Spinal cord (tissue), 10 donors: ENCODE data around the gene CFB. TPM values are rescaled to one million over a fixed set of nuclear protein-coding genes. Genes with fewer than 3 reads are reported as not detected.
"Not testable (repeated sequence)": the region's sequence is repeated elsewhere in the genome, so short reads cannot be mapped to it uniquely, and the experiment has no call there.

Source experiments
- DNase-seq, 6 donors: peaks; one replicate each; pipeline versions ENCODE4 v3.0.0 to v3.0.0-alpha.2; 2013 to 2015; ENCODE audit warnings: low spot score in 6 of 6, low read depth in 4 of 6
- H3K27ac ChIP-seq: one replicate; pipeline ENCODE4 v1.5.1; 2013; ENCODE audit warnings: low read depth, low read length, control low read depth
- H3K27me3 ChIP-seq: one replicate; pipeline ENCODE4 v1.6.1; 2013; ENCODE audit warnings: low read length; ENCODE audit not compliant: control insufficient read depth, insufficient read depth
- H3K36me3 ChIP-seq: one replicate; pipeline ENCODE4 v1.6.1; 2013; ENCODE audit warnings: low read length; ENCODE audit not compliant: control insufficient read depth, insufficient read depth
- H3K4me1 ChIP-seq: one replicate; pipeline ENCODE4 v1.6.1; 2013; ENCODE audit warnings: low read length; ENCODE audit not compliant: control insufficient read depth, insufficient read depth
- H3K4me3 ChIP-seq: one replicate; pipeline ENCODE4 v1.5.1; 2013; ENCODE audit warnings: low read depth, low read length, control low read depth
- H3K9me3 ChIP-seq: one replicate; pipeline ENCODE4 v1.6.1; 2013; ENCODE audit warnings: low read length; ENCODE audit not compliant: control insufficient read depth, insufficient read depth
- WGBS: methylation state at CpG from one replicate; pipeline ENCODE4 v1.1.5; 2013; ENCODE audit warnings: missing lambda C conversion rate; ENCODE audit not compliant: insufficient coverage; 5-methylcytosine and 5-hydroxymethylcytosine counted together
- polyA plus RNA-seq, 2 donors: library from polyadenylated mRNA; unstranded; fragments of 120-200 nt; gene quantifications; one replicate each; pipeline ENCODE4 v1.2.1, GENCODE V29; 2013; ENCODE audit not compliant: insufficient read length in 2 of 2
- total RNA-seq, 2 donors: library from RNA; depleted of rRNA in 1 of 2; stranded (reverse); fragments of 120-200 nt in 1 of 2; fragments of >200 nt in 1 of 2; gene quantifications; one replicate each; pipeline versions ENCODE4 v1.2.3 to v1.2.4, GENCODE V29; 2013 to 2014
- donor health status: healthy.

CFB gene
- total and polyA plus RNA-seq, 4 donors, result 1.6 to 21.8 (median 9.6) TPM

GRCh38 chr6:31928672-31928939 lies 17.3 kb upstream of the CFB start:
- no peaks in the 10 kb centered on the region for H3K27me3 ChIP-seq
- no peaks in the 10 kb centered on the region for H3K36me3 ChIP-seq
- H3K4me1 ChIP-seq, result no peaks in the 10 kb centered on the region
- WGBS, result 83% methylated on average over 9 of the region's 9 CpGs
- no peak for DNase-seq
- H3K27ac ChIP-seq, result no peak overlapping the region
- no peaks in the 10 kb centered on the region for H3K9me3 ChIP-seq
- H3K4me3 ChIP-seq, result no peak overlapping the region

- Histone ChIP-seq H3K36me3 (no peaks in the 10 kb centered on the region), H3K27ac (no peak overlapping the region), H3K4me3 (no peak overlapping the region), H3K9me3 (no peaks in the 10 kb centered on the region), H3K27me3 (no peaks in the 10 kb centered on the region), H3K4me1 (no peaks in the 10 kb centered on the region)
- no peak for DNase-seq
- WGBS, result no CpG with 5 or more reads among the region's 1 CpG
These were observed 14.9 kb upstream of the CFB start for GRCh38 chr6:31930962-31931361.

GRCh38 chr6:31932137-31932536 lies 13.8 kb upstream of the CFB start:
- H3K9me3 ChIP-seq, H3K4me1 ChIP-seq, H3K27me3 ChIP-seq, H3K4me3 ChIP-seq, DNase-seq, H3K27ac ChIP-seq, H3K36me3 ChIP-seq: not testable (repeated sequence)
- WGBS, result 96% methylated on average over 11 of the region's 32 CpGs

- Histone ChIP-seq H3K4me3 (no peak overlapping the region), H3K36me3 (no peaks in the 10 kb centered on the region), H3K27ac (no peak overlapping the region), H3K9me3 (no peaks in the 10 kb centered on the region), H3K27me3 (no peaks in the 10 kb centered on the region), H3K4me1 (no peaks in the 10 kb centered on the region)
- DNase-seq, result no peak
- 90% methylated on average over 15 of the region's 19 CpGs for WGBS
These were observed 12.4 kb upstream of the CFB start for GRCh38 chr6:31933537-31933936.

- H3K27me3 ChIP-seq, result no peaks in the 10 kb centered on the region
- no peaks in the 10 kb centered on the region for H3K9me3 ChIP-seq
- H3K27ac ChIP-seq, result no peak overlapping the region
- no CpG with 5 or more reads among the region's 3 CpGs for WGBS
- no peaks in the 10 kb centered on the region for H3K4me1 ChIP-seq
- no peak overlapping the region for H3K4me3 ChIP-seq
- no peak for DNase-seq
- no peaks in the 10 kb centered on the region for H3K36me3 ChIP-seq
These were observed 10.9 kb upstream of the CFB start for GRCh38 chr6:31935021-31935420.

- Histone ChIP-seq H3K4me1 (no peaks in the 10 kb centered on the region), H3K36me3 (no peaks in the 10 kb centered on the region), H3K27me3 (no peaks in the 10 kb centered on the region), H3K4me3 (no peak overlapping the region), H3K27ac (no peak overlapping the region), H3K9me3 (no peaks in the 10 kb centered on the region)
- WGBS, result 87% methylated on average over 9 of the region's 9 CpGs
- DNase-seq, result no peak
These were observed 10.1 kb upstream of the CFB start for GRCh38 chr6:31935823-31936222.

GRCh38 chr6:31940256-31940664 lies 5.6 kb upstream of the CFB start:
- H3K9me3 ChIP-seq, result no peaks in the 10 kb centered on the region
- peaks cover 9% of the 10 kb centered on the region for H3K27me3 ChIP-seq
- no peaks in the 10 kb centered on the region for H3K36me3 ChIP-seq
- no peak overlapping the region for H3K27ac ChIP-seq
- H3K4me3 ChIP-seq, result no peak overlapping the region
- no peaks in the 10 kb centered on the region for H3K4me1 ChIP-seq
- WGBS, result 9% methylated on average over 6 of the region's 6 CpGs
- no peak for DNase-seq

GRCh38 chr6:31943742-31944141 lies 2.2 kb upstream of the CFB start:
- no peak overlapping the region for H3K4me3 ChIP-seq
- H3K9me3 ChIP-seq, result no peaks in the 10 kb centered on the region
- DNase-seq, result no peak
- H3K27ac ChIP-seq, result no peak overlapping the region
- peaks cover 9% of the 10 kb centered on the region for H3K27me3 ChIP-seq
- H3K36me3 ChIP-seq, result no peaks in the 10 kb centered on the region
- no peaks in the 10 kb centered on the region for H3K4me1 ChIP-seq
- WGBS, result 87% methylated on average over 3 of the region's 3 CpGs

- Histone ChIP-seq H3K4me3 (no peak overlapping the region), H3K9me3 (no peaks in the 10 kb centered on the region), H3K27ac (peak overlapping the region; percentile 72), H3K36me3 (no peaks in the 10 kb centered on the region), H3K27me3 (peaks cover 9% of the 10 kb centered on the region), H3K4me1 (no peaks in the 10 kb centered on the region)
- WGBS, result 81% methylated on average over 9 of the region's 9 CpGs
- no peak for DNase-seq
These were observed 765 bp upstream of the CFB start for GRCh38 chr6:31945154-31945506.

- peaks cover 5% of the 10 kb centered on the region for H3K36me3 ChIP-seq
- no peak overlapping the region for H3K4me3 ChIP-seq
- H3K9me3 ChIP-seq, result no peaks in the 10 kb centered on the region
- peaks cover 9% of the 10 kb centered on the region for H3K27me3 ChIP-seq
- peak overlapping the region; percentile 72 for H3K27ac ChIP-seq
- 79% methylated on average over 11 of the region's 11 CpGs for WGBS
- H3K4me1 ChIP-seq, result no peaks in the 10 kb centered on the region
- no peak for DNase-seq
These were observed 533 bp downstream of the CFB start for GRCh38 chr6:31946370-31946885.
